ENCODE measurements around the gene ESPNL. TPM values are rescaled to one million over a fixed set of nuclear protein-coding genes. Genes with fewer than 3 reads are reported as not detected.

ESPNL gene
- total and polyA plus RNA-seq, 9 of the 15 experiments (the other 6 are each of a cell fraction or from before 2014, with no cell fraction given): 0.03 to 0.09 (median 0.05) TPM; not detected in 3

- TF ChIP-seq CBX2 (IDR thresholded peaks at IDR 0.05; ENCODE audit: insufficient read depth, low read length, poor library complexity, severe bottlenecking) (no peak), FOXA3 (CRISPR knock-in tag; conservative IDR thresholded peaks at IDR 0.05 in 1 of 2, IDR thresholded peaks at IDR 0.05 in 1 of 2) (no peak), ETV1 (tag; conservative IDR thresholded peaks at IDR 0.05; ENCODE audit: low read depth) (no peak), USF1 (CRISPR knock-in tag; IDR thresholded peaks at IDR 0.05) (peak; percentile 25; the same call in 1 of the 2 replicates), FOS (IDR thresholded peaks at IDR 0.05; ENCODE audit: extremely low read depth, insufficient read length) (no peak), FIP1L1 (IDR thresholded peaks at IDR 0.05; ENCODE audit: low read depth, low read length, poor library complexity, severe bottlenecking) (no peak), ZNF592 (IDR thresholded peaks at IDR 0.05) (peak; percentile 75), MAX (CRISPR knock-in tag; IDR thresholded peaks at IDR 0.05) (peak; percentile 41; the same call in 1 of the 2 replicates), NKRF (IDR thresholded peaks at IDR 0.05; ENCODE audit: borderline replicate concordance) (0 out of 2 replicates have a peak, but pooled peaks have one; percentile 22), ZNF707 (CRISPR knock-in tag; conservative IDR thresholded peaks at IDR 0.05) (no peak), BCL6 (CRISPR knock-in tag; IDR thresholded peaks at IDR 0.05) (no peak)
Observed at GRCh38 chr2:238061315-238062202, 38.6 kb upstream of the ESPNL start (continued).
